BE2C (cell line): ENCODE measurements around the gene MAP3K6.

Experiments used
- DNase-seq: peaks from one replicate; pipeline ENCODE4 v3.0.0-alpha.2; 2020
- H3K27me3 ChIP-seq: fragments of 250-450 bp; sonication (Bioruptor Pico); 2 replicates; pipeline ENCODE4 v1.5.1; 2020; ENCODE audit warnings: mild to moderate bottlenecking
- H3K36me3 ChIP-seq: fragments of 250-450 bp; sonication (Bioruptor Pico); 2 replicates; pipeline ENCODE4 v1.5.1; 2020; ENCODE audit warnings: mild to moderate bottlenecking
- H3K4me1 ChIP-seq: fragments of 250-450 bp; sonication (Bioruptor Pico); 2 replicates; pipeline ENCODE4 v1.5.1; 2020
- H3K4me3 ChIP-seq: 2 replicates; pipeline ENCODE4 v1.5.1; 2011; ENCODE audit warnings: low read depth, low read length
- H3K9me3 ChIP-seq: fragments of 250-450 bp; sonication (Bioruptor Pico); 2 replicates; pipeline ENCODE4 v1.5.1; 2020
- CTCF ChIP-seq: IDR thresholded peaks from 2 replicates; pipeline ENCODE4 v1.5.1; 2012; ENCODE audit warnings: mild to moderate bottlenecking, low read depth, low read length

MAP3K6 gene

DNA sequence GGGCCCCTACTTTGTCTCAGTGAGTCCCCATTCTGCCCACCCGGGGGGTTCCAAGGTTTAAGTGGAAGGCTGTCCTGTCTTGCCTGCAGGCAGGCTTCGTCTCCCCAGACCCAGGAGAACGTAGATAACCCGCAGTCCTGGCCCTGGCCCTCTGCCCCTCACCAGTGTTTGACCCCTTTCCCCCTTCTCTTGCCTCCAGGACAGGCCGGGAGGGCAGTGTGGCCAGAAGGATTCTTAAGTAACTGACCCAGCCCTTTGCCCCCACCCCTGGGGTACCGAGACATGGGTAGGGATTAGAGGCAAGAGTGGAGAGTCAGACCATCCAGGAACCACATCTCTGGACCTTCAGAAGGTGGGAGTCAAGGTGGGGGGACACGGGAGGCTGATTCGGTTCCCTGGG lies 36.0 kb downstream of the MAP3K6 start:
- no peak for TF ChIP-seq CTCF
- no peaks in the 10 kb centered on the region for H3K9me3 ChIP-seq
- peaks cover 17% of the 10 kb centered on the region for H3K36me3 ChIP-seq
- no peak overlapping the region for H3K4me3 ChIP-seq
- H3K27me3 ChIP-seq: no peaks in the 10 kb centered on the region
- H3K4me1 ChIP-seq: no peaks in the 10 kb centered on the region
- DNase-seq: no peak

DNA sequence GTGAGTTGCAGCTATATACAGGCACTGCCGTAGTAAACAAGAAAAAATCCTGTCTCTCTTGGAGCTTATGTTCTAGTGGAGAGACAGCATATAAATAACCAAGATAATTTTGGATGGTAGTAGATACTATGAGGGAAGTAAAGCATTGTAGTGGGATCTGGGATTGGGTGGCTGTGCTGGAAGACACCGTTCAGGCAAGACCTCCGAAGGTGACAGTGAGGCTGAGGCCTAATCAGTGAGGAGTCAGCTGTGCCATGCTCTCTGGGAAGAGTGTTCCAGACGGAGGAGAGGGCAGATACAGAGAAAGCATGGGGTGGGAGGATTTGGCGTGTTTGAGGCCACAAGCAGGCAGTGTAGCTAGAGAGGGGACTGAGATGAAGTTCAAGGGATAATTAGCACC lies 38.8 kb downstream of the MAP3K6 start:
- no peak for DNase-seq
- H3K4me1 ChIP-seq: no peaks in the 10 kb centered on the region
- H3K27me3 ChIP-seq: no peaks in the 10 kb centered on the region
- no peak overlapping the region for H3K4me3 ChIP-seq
- H3K36me3 ChIP-seq: peaks cover 3% of the 10 kb centered on the region; the same call in 1 of the 2 replicates
- no peak for TF ChIP-seq CTCF
- H3K9me3 ChIP-seq: no peaks in the 10 kb centered on the region

DNA sequence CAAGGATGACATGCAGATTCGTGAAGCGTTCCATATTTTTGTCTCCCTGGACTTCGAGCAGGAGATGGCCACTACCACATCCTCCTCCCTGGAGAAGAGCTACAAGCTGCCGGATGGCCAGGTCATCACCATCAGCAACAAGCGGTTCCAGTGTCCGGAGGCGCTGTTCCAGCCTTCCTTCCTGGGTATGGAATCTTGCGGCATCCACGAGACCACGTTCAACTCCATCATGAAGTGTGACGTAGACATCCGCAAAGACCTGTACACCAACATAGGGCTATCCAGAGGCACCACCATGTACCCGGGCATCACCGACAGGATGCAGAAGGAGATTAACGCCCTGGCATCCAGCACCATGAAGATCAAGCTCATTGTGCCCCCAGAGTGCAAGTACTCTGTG lies 41.5 kb downstream of the MAP3K6 start:
- Histone ChIP-seq H3K36me3 (0 out of 2 replicates have a peak, but pooled peaks cover 3% of the 10 kb centered on the region), H3K27me3 (no peaks in the 10 kb centered on the region), H3K4me1 (no peaks in the 10 kb centered on the region), H3K4me3 (no peak overlapping the region), H3K9me3 (no peaks in the 10 kb centered on the region)
- no peak for TF ChIP-seq CTCF
- DNase-seq: no peak

DNA sequence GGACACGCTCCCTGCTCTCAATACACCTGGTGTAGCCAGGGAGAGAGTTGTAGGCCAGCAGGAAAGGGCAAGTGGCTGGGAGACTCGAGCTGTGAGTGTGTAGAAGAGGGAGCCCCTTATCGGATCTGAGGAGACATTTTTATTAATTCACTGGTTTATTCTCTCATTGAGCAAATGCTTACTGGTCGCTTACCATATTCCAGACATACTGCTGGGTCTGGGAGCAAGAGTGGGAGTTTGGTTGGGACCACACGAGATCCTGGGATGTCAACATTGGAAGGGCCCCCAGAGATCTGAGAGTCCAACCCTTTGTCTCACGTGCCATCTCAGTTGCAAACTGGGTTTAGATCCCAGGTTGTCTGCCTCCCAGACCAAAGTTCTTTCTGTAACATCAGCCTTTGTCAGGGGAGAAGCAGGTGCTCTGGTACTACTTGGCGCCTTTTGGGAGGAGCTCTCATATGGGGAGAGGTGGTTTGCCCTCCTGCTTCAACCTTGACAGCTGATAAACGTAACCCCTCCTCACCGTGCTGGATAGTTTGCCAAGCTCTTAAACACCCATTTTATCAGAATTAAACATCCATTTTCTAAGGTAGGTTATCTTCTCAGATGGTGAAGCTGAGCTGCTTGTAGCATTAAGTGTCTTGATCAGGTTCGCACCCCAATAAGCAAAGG lies 44.1 kb downstream of the MAP3K6 start:
- Histone ChIP-seq H3K9me3 (no peaks in the 10 kb centered on the region), H3K36me3 (0 out of 2 replicates have a peak, but pooled peaks cover 3% of the 10 kb centered on the region), H3K27me3 (no peaks in the 10 kb centered on the region), H3K4me1 (no peaks in the 10 kb centered on the region), H3K4me3 (peak overlapping the region; percentile 96)
- TF ChIP-seq CTCF: no peak
- DNase-seq: no peak

DNA sequence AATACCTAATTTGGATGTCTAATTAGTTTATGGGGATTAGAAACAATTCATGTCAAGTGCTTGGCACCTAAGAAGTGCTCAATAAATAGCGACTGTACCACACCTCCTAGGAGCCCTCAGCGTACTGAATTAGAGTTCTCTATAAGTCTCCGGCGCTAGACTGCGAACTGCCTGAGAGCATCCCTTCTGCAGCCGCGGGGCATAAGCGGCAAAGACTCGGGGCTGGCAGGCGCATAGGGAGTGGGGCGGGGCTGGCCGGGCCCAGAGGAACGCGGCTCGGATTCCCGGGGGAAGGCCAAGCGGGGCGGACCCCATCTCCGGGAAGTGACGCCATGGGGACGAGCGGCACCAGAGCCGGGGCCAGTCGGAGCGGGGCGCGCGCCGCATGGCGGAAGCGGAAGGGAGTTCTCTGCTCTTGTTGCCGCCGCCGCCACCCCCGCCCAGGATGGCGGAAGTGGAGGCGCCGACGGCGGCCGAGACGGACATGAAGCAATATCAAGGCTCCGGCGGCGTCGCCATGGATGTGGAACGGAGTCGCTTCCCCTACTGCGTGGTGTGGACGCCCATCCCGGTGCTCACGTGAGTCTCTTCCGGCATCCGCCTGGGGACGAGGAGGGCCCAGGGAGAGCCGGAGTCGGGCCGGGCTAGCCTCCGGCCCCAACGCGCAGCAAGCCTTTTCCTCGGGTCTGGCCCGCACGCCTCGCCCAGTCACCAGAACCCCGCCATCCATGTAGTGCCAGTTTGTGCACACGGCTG lies 44.8 kb downstream of the MAP3K6 start, which contains the start of gene TMEM222:
Gene TMEM222 (plus strand): TSS at position 351 of the 756 bp plus-strand sequence. CDS start 35 bp downstream, at position 386.
- TF ChIP-seq CTCF: no peak
- Histone ChIP-seq H3K9me3 (no peaks in the 10 kb centered on the region), H3K4me1 (no peaks in the 10 kb centered on the region), H3K4me3 (peak within 1 kb of the TSS; percentile 96), H3K27me3 (no peaks in the 10 kb centered on the region), H3K36me3 (0 out of 2 replicates have a peak, but pooled peaks cover 3% of the 10 kb centered on the region)
- DNase-seq: peak; percentile 93

GRCh38 chr1:27318596-27318995 lies 48.2 kb downstream of the MAP3K6 start:
- no peaks in the 10 kb centered on the region for H3K9me3 ChIP-seq
- no peaks in the 10 kb centered on the region for H3K36me3 ChIP-seq
- no peaks in the 10 kb centered on the region for H3K4me1 ChIP-seq
- H3K27me3 ChIP-seq: no peaks in the 10 kb centered on the region
- no peak for DNase-seq
- no peak for TF ChIP-seq CTCF
- no peak overlapping the region for H3K4me3 ChIP-seq
